ENCODE results near the gene MCCC2.
"Not testable (repeated sequence)": the region's sequence is repeated elsewhere in the genome, so short reads cannot be mapped to it uniquely, and the experiment has no call there.

MCCC2 gene

DNA sequence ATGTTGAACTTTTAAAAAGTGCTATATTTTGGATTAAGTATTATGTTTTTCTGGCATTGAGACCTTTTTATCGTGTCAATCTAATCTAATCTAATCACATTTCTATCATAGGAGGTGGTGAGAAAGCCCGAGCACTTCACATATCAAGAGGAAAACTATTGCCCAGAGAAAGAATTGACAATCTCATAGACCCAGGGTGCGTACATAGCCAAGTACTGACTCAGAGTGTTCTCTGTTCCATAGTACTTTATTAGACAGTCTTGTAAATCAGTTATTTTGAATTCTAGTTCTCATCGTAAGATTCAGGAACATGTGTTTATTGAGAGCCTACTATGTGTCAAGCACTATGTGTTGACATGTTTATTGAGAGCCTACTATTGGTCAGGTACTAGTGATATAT, 9.0 kb downstream of the MCCC2 start:
- in situ Hi-C loops (cut with MboI; ENCODE audit: low sequenced_read_pairs) = no loop called here

DNA sequence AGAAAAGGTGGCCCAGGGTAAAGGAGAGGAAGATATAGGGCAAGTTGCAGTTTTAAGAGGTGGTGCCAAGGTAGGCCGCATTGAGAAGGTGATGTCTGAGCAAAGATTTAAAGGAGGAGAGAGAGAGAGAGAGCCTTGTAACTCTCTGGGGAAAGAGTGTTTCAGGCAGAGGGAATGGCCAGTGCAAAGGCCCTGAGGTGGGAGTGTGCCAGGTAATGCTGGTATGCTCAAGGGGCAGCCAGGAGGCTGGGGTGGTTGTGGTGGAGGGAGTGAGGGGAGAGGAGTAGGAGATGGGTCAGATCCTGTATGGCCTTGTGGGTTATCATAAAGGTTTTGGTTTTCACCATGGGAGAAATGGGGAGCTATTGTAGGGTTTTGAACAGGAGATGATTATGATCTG, 9.9 kb downstream of the MCCC2 start:
- in situ Hi-C loops (cut with MboI; ENCODE audit: low sequenced_read_pairs) = no loop called here

DNA sequence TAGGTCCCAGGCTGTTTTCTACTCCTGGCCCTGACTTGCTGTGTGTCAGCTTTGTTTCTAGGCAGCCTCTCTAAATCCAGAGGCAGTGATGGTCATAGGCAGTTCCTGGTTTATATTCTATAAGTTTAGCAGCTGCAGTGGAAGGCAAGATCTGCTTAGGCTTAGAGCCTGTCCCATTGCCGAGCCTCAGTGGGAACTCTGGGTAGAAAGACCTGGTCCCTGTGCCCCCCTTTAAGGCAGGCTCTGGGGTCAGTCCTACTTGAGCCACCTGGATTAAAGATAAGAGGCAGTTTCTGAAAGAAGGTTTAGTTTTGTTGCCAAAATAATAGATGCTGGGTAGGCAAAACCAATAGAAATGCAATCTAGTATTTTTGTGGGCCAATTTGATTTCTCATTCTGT, 13.6 kb downstream of the MCCC2 start:
- in situ Hi-C loops (cut with MboI; ENCODE audit: low sequenced_read_pairs) = no loop called here

DNA sequence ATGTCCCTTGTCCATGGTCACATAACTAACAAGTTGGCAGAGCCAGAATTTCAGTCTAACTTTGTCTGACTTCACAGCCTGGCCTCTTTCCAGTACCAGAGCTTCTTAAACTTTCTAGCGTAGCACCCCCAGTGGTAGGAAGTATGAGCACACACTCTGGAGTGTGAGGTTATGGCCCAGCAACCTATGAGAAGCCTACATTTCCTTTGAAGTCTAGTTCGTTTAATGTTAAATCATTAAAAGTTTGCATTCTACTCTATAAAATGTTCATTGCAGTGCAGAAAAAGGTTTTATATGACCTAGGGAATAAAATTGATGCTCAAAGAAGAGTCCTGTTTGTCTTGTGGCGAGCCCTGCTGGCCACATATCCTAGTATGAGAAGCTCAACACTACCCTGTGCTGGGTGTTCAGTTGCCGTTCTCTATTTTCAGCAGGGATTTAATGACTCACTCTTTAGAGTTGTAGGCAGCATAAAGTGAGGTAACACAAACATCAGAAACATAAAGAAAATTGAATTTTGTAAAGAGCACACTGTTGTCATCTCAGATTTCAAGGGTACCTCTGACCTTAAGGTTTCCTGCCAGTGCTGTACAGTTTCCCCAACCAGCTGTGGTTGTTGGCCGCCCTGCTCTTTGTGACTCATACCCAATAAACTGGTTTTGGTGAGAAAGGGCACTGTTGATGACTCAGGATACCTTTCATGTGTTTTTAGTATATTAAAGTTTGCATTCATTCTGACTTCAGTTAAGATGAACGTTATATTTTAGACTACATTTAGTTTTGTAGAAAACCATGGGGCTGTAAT, 14.3 kb downstream of the MCCC2 start:
- in situ Hi-C loops (cut with MboI; ENCODE audit: low sequenced_read_pairs) = no loop called here

DNA sequence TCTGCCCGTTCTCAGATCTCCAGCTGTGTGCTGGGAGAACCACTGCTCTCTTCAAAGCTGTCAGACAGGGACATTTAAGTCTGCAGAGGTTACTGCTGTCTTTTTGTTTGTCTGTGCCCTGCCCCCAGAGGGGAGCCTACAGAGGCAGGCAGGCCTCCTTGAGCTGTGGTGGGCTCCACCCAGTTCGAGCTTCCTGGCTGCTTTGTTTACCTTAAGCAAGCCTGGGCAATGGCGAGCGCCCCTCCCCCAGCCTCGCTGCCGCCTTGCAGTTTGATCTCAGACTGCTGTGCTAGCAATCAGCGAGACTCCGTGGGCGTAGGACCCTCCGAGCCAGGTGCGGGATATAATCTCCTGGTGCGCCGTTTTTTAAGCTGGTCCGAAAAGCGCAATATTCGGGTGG, 22.8 kb downstream of the MCCC2 start:
- in situ Hi-C loops (cut with MboI; ENCODE audit: low sequenced_read_pairs) = not testable (repeated sequence)

DNA sequence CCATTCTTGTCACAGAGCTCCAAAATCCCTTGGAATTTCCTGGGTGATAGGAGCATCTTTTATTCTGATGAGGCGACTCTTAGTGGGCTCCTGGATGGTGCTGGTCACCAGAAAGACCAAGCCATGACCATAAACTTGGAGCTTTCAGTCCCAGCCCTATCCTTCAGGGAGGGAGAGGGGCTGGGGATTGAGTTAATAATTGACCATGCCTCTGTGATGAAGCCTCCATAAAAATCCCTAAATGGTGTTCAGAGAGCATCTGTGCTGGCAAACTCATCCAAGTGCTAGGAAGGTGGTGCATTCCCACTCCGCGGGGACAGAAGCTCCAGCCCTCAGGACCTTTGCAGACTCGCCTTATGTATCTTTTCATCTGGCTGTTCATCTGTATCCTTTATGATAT, 28.7 kb downstream of the MCCC2 start:
- in situ Hi-C loops (cut with MboI; ENCODE audit: low sequenced_read_pairs) = no loop called here

DNA sequence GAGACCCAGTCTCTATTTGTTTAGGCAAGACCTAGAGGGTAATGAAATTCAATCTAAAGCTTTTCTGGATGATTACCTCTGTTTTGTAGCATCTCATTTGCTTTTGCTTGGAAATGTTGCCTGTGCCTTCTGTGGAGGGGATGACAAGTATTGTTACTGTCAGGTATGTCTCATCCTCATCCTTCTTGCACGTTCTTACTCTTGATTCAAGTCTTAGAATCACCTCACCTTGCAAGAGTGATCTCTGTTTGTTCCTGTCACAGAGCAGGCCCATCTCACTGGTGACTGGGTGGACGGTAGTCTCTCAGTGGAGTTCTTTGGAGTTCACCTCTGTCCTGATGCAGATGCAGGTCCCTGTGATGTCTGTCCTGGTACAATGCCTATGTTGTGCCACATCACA, 33.5 kb downstream of the MCCC2 start:
- in situ Hi-C loops (cut with MboI; ENCODE audit: low sequenced_read_pairs) = no loop called here

DNA sequence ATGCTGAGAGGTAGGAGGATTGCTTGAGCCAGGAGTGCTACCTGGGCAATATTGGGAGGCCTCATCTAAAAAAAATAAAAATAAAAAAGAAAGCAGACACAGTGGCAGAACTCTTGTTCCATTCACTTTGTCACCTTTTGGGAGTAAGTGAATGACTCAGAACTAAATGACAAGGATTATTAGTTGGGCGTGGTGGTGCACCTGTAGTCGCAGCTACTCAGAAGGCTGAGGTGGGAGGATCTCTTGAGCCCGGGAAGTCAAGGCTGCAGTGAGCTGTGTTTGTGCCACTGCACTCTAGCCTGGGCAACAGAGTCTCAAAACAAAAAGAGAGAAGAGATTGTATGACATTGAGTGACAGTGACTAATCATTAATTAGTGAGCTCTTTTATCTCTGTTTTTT, 34.1 kb downstream of the MCCC2 start:
- in situ Hi-C loops (cut with MboI; ENCODE audit: low sequenced_read_pairs) = no loop called here

DNA sequence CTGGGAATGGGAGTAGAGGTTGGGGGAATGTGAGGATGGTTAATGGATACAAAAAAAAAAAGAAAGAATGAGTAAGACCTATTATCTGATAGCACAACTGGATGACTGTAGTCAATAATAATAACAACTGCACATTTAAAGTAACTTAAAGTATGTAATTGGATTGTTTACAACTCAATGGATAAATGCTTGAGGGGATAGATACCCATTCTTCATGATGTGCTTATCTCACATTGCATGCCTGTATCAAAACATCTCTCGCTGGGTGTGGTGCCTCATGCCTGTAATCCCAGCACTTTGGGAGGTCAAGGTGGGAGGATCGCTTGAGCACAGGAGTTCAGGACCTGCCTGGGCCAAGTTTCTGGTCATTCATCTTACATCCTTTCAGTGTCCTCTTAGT, 34.6 kb downstream of the MCCC2 start:
- in situ Hi-C loops (cut with MboI; ENCODE audit: low sequenced_read_pairs) = no loop called here

DNA sequence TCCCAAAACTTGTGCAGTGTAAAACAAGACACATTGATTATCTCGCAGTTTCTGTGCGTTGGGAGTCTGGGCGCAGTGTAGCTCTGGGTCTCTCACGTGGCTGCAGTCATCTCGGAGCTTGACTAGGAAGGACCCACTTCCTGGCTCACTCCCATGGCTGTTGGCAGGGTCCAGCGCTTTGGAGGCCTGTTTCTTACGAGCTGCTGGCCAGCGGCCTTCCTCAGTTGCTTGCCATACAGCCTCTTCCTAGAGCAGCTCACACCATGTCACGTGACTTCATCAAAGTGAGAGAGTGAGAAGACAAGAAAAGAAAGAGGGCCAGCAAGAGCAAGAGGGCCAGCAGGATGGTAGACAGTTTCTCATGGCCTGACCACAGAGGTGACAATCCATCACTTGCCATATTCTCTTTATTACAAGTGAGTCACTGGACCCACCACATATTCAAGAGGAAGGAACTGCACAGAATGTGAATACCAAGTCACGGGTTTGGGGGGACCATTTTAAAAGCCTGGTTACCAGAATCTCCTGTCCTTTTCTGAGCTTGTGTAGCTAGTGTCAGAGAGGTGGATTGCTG, 36.2 kb downstream of the MCCC2 start:
- in situ Hi-C loops (cut with MboI; ENCODE audit: low sequenced_read_pairs) = no loop called here

DNA sequence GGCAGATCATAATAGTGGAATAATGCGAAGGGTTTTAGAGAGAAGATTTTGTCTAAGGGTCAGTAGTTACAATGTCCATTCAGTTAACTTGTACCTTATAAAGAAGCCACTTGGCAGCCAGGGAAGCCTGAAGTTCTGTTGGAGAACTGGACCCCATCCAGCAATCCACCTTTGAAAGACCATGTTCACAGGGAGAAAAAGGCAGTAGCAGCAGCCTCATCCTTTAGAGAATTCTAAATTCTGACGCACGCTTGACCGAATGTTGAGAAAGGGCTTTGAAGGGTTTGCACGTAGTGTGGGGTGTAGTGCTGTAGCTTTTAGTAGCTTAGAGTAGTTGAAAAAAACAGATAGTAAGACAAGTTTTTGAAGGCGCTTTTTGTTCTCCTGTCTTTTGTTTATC, 42.8 kb downstream of the MCCC2 start:
- in situ Hi-C loops (cut with MboI; ENCODE audit: low sequenced_read_pairs) = no loop called here

DNA sequence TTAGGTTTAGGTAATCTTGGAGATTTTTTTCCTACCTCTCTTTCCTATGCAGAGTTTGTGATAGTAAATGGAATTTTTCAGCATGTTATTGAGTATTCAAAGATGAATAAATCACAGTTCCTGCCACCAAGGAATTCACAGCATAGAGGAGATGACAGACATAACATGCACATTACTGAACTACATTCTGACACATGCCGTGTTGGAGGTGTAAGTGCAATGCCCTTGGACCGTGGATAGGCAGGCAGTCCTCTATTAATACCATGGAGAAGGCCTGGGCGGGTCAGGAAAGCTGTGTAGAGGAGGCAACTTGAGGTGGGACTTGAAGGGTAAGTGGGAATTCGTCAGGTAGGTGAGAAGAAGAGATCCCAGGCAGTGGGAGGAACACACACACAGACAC, 43.9 kb downstream of the MCCC2 start:
- in situ Hi-C loops (cut with MboI; ENCODE audit: low sequenced_read_pairs) = no loop called here

DNA sequence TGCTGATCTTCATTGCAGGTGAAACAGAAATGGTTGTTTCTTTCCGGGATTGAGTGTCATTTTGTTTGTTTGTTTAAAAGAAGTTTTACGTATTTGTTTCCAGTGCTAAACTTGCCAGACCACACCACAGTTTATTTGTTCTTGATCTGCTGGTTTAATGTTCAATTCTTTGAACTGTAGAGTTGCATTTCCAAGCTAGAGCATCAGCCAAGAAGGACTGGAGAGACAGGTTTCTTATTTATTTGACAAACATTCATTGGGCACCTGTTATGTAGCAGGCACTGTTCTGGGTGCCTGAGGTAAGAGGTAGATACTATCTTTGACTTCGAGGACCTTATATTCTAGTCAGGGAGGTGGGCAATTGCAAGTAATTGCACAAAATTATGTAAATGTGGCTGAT, 45.0 kb downstream of the MCCC2 start:
- in situ Hi-C loops (cut with MboI; ENCODE audit: low sequenced_read_pairs) = no loop called here

DNA sequence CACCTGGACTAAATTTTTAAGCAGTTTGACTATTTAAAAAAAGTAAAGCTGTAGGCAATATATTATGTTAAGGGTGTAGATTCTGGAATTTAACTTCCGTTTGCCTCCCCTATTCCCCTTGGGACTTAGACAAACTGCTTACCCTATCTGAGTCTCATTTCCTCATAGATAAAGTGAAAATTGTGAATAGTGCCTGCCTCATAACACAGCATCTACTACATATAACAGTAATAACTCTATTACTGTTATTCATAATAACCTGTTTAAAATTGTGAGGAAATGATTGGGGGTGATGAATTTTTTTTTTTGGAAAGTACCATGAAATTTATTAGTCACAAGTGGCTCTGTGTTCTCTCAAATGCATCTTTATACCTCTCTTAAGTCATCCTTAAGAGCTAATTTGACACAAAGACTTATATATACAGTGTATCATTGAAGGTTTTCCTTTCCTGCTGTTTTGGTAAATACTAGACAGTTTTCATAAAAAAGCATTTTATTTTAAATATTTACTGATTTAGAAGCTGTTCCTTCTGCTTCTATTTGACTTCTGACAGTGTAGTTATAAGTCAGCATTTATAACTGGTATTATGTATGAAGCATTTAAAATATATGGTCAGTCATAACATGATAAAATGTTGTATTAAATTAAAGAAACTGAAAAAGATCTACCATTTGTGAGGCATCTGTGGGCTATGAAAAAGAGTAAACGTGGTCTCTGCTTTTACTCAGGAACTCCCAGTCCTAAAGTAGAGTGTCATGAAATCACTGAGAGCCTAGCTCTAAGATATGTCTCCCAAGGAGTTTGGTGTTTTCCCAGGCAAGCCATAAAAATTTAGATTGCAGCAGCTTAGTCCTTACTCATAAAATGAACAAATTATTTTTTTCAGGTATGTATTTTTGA, 46.4 kb downstream of the MCCC2 start:
- in situ Hi-C loops (cut with MboI; ENCODE audit: low sequenced_read_pairs) = no loop called here

DNA sequence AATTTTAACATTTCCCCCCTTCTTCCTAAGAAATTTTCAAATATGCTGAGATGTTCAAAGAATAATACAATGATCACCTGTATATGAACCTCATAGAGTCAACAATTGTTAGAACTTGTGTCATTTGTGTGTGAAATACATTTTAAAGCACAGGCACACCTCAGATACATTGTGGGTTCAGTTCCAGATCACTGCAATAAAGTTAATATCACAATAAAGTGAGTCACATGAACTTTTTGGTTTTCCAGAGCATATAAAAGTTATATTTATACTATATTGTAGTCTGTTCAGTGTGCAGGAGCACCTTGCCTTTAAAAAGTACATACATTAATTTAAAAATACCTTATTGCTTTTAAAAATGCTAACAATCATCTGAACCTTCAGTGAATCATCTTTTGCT, 50.0 kb downstream of the MCCC2 start:
- in situ Hi-C loops (cut with MboI; ENCODE audit: low sequenced_read_pairs) = no loop called here

DNA sequence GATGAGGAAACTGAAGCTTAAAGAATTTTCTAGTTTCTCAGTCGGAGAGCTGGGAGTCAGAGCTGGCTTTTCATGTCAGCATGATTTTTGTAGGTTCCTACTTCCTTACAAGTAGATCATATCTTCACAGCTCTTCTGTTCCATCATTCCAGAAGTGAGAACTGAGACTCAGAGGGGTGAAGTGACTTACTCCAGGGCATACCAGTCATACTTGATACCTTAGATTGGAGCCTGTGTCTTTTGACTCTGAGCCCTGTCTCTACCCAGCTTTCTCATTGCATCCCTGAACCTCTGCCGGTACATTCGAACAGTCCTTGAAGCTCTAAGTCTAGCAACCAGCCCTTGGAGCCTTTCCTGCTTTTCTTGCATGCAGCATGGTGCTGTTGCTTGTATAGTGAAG, 53.3 kb downstream of the MCCC2 start:
- in situ Hi-C loops (cut with MboI; ENCODE audit: low sequenced_read_pairs) = no loop called here

DNA sequence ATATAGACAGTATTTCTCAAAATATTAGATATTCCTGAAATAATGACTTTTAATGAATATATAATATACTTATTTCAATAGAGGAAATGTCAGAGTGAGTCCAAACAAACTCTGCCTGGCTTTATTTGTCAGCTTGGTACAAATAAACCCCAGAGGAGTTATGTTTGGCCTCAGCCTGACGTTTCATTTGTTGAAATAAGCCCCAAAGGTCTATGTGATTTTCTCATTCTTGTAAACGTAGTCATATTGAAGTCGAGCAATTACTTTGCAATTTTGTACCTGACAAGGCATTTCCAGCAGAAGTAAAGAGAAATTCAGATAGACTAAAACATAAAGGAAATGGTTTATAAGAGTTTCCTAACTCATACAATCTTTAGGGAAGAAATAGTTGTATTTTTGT, 57.9 kb downstream of the MCCC2 start:
- in situ Hi-C loops (cut with MboI; ENCODE audit: low sequenced_read_pairs) = no loop called here

DNA sequence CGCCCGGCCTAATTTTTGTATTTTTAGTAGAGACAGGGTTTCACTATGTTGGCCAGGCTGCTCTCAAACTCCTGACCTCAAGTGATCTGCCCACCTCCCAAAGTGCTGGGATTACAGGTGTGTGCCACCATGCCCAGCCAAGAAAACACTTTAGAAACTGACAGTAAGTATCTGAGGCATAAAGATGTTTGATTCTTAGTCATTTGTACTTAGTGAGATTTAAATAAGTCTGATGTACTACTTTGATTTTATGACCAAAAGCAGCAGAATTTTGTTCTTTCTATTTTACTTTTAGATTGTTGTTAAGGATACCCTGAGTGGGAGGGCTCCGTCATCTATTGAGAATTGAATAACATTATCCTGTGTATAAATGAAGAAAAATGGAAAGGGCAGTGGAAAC, 63.8 kb downstream of the MCCC2 start:
- in situ Hi-C loops (cut with MboI; ENCODE audit: low sequenced_read_pairs) = not testable (repeated sequence)

DNA sequence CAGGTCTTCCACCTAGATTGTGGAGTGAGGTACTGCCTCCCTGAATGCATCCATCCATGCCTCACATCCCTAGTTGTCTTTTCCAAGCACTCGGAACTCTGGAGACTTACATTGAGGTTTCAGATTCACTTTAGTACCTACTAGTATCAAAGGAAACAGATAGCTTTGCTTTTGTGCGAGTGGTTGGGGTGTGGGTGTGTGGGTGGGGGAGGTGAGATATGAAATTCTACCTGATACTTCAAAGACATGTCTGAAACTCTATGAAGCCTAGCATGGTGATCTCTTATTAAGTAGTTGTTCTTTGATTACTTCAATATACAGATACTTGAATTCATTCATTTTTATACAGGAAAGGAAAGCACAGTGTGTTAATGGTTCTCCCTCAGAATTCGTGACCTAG, 64.4 kb downstream of the MCCC2 start:
- in situ Hi-C loops (cut with MboI; ENCODE audit: low sequenced_read_pairs) = no loop called here

DNA sequence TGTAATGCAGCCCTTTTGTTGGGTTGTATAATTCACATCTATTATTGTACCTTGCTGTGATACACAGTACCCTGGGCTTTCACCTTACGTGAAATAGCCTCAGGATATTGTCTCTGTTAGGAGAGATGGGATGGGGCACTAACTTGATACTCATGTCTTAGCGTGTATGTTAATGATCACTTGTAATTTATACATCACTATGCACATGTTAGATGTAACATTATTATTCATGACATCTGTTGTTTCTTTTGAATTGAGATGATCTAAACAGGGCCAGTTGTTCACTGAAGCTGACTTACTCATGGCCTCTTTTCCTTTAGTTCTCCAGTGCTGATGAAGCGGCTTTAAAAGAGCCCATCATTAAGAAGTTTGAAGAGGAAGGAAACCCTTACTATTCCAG, 65.2 kb downstream of the MCCC2 start:
- in situ Hi-C loops (cut with MboI; ENCODE audit: low sequenced_read_pairs) = no loop called here

DNA sequence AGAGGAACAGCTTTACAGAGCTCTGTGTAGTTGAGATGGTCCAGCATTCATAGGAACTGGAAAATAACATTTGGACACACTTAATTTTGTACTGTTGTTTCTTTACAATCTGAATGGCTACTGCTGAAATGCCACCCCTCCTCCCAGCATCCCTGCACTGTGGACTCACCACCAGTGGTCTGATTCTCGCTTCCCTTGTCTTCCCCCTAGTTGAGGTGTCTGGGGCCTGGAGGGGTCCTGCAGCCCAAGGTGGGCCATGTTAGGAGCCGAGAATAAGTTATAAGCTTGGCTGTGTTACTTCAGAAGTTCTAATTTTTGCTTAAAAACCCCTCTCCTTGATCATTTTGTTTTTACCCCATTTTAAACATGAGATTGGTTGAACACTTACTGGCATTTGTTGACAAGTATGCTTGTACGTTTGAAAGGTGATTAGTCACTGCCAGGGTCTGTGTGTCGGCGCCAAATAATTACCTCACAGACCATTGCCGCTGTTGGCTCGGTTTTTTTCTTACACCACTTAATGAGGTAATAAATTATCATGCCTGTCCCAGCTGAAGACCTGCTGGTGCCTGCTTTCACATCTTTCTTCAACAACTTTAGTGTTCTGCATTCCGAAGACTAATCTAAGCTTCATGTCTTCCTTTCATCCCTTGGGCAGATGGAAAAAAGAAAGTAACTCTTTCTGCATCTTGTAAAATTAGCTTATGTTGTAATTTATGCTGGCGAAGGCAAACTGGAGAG, 65.8 kb downstream of the MCCC2 start:
- in situ Hi-C loops (cut with MboI; ENCODE audit: low sequenced_read_pairs) = no loop called here
